Stimulated activated CD8-positive, alpha-beta memory T cell treated with anti-CD3 and anti-CD28 coated beads, Interleukin-15, amount 100 ng/mL, for 1 hour (primary cell): ENCODE results near the gene TMEM30B.
"Not testable (repeated sequence)": the region's sequence is repeated elsewhere in the genome, so short reads cannot be mapped to it uniquely, and the experiment has no call there.

Experiments used
- DNase-seq: peaks from one replicate; pipeline ENCODE4 v3.0.0-alpha.2; 2020; ENCODE audit warnings: low read depth

Gene TMEM30B

GRCh38 chr14:61266436-61266835, 14.7 kb downstream of the TMEM30B start:
- no peak for DNase-seq

DNA sequence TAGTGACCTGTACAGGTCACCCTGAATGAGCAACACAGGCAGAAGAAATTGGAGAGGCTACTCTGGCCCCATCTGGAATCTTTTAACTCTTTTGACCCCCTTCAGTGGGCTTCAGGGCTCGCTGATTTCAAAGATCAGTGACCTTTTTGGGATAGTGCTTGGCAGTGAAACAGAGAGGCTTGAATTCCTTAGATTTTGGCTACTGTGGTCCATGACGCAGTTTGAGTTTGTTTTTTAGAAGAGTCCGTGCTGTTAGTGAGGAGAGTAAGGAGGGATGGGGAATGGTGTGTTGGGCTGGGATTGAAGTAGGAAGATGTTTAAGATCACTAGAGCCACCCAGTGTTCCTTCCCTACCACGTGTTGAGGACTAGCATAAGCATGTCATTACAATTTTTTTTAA, 16.5 kb downstream of the TMEM30B start:
- no peak for DNase-seq

DNA sequence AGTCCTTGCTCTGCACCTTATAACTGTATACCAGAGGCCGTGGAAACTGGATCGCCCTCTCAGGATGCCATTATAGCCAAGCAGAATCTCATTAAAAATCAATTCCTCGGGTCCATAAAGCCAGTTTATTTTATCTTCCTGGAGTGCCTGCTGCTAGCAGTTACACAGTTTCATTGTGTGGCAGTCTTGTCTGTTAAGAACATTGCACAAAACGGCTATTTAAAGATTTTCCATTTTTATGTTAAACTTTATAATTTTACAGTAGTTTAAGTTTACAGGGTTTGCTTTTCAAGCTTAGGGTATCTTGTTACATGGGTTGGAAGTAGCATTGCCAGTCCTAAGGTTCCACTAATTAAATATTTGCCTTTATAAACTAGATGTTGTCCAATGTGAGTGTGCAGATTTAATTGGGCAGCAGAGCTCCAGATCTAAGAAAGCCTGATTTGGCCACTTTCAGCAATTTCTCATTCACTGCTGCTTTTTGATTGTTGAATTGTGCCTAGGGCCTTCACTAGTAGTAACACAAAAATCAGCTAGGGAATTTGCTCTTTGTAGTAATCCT, 17.0 kb downstream of the TMEM30B start:
- DNase-seq: no peak

- DNase-seq: no peak
These were observed 19.1 kb downstream of the TMEM30B start for GRCh38 chr14:61262082-61262481.

DNA sequence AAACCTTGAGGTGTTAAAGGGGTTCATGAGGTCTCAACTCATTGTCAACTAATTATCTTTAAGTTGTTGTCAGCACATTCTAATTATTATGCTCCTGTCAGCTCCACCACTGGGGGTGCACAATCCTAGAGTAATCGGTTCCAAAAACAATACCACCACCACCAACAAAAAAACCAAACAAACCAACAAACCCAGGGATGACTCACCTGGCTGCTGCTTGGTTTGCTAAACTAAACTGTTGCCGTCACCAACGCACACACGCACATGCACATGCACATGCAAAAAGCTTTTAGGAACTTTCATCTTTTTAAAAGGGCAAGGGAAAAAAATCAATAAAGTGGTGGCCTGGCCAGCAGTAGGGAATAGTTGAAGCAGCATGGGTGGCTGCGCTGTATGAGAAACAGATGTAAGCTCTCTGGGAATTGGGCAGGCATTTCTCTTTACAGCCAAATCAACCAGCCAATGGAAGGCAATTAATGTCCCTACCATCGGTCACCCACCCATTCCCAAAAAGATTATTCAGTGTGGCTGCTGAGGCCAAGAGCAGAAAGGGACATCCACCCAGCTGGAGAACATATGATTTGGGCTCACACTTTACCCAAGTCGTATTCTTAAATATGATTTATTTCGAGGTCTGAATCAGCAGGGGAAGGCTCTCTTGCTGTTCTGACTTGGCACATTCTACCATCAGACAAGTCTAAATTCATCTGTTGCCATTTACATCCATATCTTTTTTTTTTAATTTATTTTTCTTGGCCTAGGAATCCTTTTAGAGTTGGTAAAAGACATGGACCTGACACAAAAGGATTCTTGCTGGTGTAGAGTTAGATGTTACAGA, 20.0 kb downstream of the TMEM30B start:
- DNase-seq: no peak

DNA sequence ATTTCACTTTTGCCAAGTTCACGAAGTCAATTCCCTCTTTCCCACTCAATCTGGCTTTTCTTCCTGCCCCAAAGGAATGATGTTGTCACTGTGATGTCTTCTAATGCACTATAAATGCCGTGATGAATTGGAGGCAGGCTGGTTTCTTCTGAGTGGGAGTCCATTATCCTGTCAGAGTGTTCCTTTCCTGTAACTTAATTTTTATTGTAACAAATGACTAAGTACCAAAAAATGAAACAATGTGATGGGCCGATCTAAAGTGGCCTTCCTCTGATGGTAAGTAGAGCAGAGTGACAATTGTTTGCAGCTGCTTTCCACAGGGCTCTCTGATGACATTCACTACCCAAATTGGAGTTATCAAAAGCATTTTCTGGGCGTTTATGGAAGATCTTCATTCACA, 22.2 kb downstream of the TMEM30B start:
- no peak for DNase-seq

- no peak for DNase-seq
These were observed 23.6 kb downstream of the TMEM30B start for GRCh38 chr14:61257469-61258057.

DNA sequence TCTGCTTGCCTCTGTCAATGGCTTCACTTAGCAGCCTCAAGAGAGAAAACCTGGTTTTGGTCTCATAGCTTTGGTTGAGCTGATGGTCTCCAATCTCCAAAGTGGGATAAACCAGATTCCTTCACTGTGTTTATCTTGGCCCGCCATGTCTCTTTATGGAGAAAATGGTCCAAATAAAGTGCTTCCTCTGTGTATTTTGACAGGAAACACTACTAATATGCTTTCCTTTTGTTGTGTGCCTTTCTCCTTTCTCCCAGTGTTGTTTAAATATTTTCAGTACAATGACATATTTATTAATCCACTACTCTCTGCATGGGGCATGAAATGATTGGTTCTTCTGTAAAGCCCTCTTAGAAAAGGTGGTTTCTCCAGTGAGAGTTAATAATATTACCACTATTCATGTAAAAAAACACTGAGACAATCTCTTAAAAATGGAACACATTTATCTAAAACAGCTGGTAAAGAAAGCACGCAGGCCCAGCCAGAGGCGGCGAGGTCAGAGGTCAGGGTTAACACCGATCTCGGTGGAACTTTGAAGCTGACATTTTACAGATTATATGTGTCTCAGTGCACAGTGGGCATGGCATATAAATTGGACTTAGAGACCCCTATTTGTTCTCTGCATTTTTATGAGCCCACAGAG, 24.2 kb downstream of the TMEM30B start:
- DNase-seq: no peak

DNA sequence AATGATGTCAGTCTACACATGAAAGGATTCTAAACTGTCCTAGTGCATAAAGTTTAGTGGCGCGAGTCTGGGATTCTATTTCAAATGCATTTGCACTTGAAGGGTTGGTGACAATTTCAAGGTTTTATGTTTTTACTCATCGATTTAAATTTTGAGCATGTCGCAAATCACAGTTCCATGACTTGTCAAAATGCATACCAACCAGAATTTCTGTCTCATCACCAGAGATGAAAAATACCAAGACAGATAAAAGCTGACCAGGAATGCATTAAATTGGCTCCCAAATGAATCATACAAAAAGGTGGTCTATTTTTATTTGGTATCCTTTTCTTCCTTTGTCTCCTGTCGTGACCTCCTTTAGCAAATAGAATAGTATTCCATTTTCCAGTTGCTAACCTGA, 25.2 kb downstream of the TMEM30B start:
- no peak for DNase-seq

GRCh38 chr14:61254808-61255526, 26.2 kb downstream of the TMEM30B start:
- DNase-seq: no peak

DNA sequence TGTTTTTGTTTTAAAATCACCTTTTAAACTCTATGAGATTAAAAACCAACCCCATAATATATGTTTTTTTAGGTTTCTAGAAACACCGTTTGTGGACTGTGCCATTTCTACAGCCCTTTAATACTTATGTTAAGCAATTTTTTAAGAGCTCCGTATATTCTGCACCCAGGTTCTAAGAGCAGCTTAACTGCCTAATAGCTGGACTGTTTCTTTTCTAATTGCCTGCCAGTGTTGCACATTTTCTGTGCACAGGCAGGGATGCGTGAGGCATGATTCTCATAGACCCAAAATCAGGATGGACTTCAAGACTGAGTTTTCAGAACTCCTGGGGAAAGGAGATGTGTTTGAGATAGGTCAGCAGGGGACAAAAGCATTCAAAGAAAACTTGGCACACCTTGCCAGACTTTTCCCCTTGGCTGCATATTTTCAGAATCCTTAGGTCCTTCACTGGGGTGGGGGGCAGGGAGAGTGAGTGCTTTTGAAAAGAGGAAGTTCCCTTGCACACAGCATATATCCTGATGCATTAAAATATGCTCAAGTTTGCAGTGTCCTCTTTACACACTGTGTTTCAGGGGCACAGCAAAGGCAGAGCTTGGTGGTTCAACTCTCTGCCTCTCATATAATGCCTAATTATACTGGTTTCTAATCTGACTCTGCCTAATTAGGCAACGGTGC, 27.9 kb downstream of the TMEM30B start:
- no peak for DNase-seq

DNA sequence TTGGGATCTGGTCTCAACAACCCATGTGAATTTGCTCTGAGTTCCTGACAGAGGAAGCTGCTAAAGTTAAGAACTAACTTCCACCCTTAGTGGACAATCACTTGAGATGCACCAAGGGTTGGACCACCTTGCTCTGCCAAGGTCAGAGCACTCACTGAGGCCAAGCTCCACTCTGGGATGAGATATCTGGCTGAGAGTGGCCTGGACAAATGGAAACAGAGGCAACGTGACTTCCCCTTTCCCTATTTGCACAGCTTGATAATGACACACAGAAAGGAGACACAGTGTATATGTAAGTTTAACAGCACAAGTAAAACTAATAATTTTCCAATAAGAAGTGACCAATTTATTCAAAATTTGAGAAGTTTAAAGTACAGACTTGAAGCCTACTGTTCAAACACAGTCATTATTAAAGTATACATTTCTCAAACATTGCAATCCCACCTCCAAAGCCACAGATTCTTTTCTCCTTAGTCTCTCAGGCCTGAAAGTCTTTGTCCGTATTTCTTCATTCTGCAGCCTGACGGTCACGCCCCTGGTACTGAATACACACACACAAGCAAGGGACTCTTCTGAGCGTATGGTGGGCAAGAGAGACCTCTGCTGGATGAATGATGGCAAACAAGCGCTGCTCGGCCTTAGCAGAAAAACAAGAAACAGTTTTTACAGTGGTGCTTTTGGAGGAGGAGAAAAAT, 28.6 kb downstream of the TMEM30B start:
- DNase-seq: no peak

DNA sequence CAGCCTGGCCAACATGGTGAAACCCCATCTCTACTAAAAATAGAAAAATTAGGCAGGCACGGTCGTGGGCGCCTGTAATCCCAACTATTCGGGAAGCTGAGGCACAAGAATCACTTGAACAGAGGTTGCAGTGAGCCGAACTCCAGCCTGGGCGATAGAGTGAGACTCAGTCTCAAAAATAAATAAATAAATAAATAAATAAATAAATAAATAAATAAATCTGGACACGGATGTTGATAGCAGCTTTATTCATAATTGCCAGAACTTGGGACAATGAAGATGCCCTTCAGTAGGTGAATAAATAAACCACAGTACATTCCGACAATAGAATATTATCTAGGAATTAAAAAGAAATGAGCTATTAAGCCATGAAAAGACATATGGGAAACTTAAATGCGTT, 31.1 kb downstream of the TMEM30B start:
- no peak for DNase-seq

DNA sequence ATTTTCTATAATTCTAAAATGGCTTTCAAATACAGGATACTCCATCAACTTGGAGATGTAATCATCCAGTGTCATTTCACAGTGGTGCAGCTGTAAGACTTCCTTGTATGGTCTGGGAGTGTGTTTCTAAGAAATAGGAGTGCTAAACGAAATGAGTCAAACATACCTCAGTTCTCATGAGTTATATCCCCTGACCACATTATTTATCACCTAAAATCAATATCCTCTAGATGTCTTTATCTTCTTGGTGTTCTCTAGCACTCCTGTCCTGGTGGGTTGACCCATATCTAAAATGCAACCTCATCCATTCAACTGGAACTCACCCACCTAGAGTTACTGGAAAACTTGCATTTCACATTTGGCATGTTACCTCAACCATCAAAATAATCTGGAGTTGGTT, 33.2 kb downstream of the TMEM30B start:
- no peak for DNase-seq

GRCh38 chr14:61246721-61247120, 34.4 kb downstream of the TMEM30B start:
- no peak for DNase-seq

DNA sequence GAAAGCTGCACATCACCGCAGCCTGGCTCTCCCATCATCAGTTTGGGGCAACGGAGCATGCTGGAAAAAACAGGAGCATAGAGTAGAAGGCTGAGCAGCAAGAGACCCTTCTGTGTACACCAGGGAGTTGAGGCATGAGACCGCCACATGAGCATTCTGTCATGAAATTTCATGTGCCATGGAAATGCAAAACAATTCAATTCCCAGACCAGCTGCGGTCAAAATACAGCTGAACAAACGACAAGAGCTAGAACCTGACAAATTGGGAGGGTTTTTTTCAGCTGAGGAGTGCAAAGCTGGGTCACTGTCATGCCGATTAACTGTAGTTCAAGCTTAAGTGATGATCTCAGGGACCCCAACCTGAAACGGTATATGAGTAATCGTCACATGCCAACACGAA, 37.1 kb downstream of the TMEM30B start:
- no peak for DNase-seq

DNA sequence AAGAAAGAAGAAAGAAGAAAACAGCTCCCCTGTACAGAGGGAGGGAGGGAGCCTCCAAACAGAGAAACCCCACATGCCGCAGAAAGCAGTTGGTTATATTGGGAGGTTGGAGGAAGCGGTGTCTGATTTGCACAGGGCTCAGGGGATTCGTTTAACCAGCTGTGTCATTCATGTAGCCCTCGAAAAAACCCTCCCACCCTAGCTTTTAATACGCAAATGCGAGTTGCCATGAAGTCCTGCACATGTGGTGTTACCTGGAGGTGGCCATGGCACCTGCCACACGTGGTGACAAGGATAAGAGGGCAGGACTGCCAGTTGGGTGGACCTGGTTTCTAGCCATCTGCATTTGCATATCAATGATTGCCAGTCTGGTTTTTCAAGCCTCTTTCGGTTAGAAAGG, 40.9 kb downstream of the TMEM30B start:
- no peak for DNase-seq

DNA sequence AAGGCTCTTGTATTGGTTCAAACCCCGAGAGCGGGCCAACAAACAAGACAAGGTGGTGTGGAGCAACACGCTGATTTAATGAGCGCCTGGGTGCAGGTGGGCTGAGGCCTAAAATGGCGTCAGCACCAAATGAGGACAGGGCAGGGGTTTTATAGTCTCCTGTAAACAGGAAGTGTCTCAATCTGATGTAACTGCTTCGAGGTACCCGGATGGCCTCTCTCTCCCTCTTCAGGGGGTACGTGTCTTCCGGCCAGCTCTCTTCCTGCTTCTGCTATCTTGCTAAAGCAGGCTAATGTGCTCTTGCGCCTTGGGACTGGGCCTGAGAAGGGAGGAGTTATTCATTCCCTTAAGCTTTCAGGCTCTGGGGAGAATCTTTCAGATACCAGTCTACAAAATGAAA, 41.9 kb downstream of the TMEM30B start:
- not testable (repeated sequence) for DNase-seq

DNA sequence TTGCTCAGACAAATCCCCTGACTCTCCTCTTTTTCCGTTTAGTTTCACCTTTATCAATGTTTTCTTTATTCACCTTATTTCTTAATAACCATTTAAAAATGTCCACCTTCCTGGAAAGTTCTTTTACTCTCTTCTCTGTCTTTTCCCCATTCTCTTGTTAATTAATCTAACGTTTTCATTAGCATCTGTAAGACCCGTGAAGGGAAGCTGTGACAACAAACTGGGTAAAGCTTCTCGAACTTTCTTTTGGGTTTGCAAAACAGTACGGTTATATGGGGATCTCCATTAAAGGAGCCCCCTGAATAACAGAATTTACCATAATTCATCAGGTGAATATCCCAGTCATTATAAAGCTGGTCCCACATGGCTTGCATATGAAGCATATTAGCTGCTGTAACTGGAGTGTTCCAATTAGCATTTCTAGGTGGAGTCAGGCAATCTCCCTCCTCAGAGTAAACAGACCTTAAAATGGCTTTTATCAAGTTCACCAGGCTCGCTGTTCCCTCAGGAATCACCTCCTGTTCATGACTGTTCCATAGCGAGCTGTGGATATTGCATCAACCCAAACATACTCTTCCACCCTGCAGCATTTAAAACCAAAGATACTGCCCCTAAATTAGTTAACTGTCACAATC, 42.4 kb downstream of the TMEM30B start:
- no peak for DNase-seq

DNA sequence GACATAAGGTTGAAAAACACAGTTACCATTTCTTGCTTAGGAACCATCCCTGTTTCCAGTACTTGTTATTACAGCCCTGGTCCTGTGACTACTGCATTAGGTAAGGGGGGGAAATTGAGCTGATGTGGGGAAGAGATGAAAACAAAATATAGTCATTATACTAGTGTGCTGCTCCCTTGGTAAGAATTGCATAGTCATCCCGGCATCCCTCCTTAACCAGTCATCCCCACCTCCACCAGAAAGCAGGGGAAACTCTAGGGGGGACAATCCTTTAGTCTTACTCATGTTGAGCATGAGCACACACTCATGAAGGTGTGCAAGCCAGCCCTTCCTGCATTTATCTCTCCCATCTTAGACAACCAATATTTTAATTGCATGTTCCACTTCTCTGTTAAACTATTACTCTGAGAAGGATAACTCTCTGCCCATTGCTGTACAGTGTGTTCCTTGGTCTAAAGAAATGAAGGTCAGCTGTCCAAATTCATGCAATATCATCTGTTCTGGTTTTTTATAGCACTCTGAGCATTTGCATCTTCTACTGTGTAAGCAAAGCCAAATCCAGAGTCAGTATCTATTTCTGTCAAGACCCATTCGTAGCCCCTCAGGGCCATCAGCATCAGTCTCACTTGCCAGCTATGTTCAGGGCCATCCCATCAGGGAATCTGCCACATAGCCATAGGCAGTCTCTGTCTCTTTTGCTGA, 46.8 kb downstream of the TMEM30B start:
- DNase-seq: no peak
